SK-N-SH (cell line): ENCODE data around the gene SLC5A11.

Experiments used
- CTCF ChIP-seq: fragments of 200-600 bp; sonication (generic); IDR thresholded peaks from 2 replicates; pipeline ENCODE4 v1.6.1; 2017; ENCODE audit warnings: antibody characterized with exemption, mild to moderate bottlenecking, moderate library complexity
- EP300 ChIP-seq, 2 experiments: IDR thresholded peaks; 2 replicates each; pipeline versions ENCODE4 v1.4.0 to v1.6.1; 2012; ENCODE audit warnings: borderline replicate concordance in 1 of 2, low read depth in 1 of 2, low read length in 1 of 2
- GABPA ChIP-seq: IDR thresholded peaks from 2 replicates; pipeline ENCODE4 v1.4.0; 2012; ENCODE audit warnings: low read depth, mild to moderate bottlenecking
- JUND ChIP-seq: IDR thresholded peaks from 2 replicates; pipeline ENCODE4 v1.4.0; 2012
- MAX ChIP-seq: IDR thresholded peaks from 2 replicates; pipeline ENCODE4 v1.4.0; 2012; ENCODE audit warnings: low read depth
- POLR2AphosphoS5 ChIP-seq: IDR thresholded peaks from 2 replicates; pipeline ENCODE4 v1.6.1; 2012; ENCODE audit warnings: low read depth, low read length
- RAD21 ChIP-seq: IDR thresholded peaks from 2 replicates; pipeline ENCODE4 v1.6.1; 2012; ENCODE audit warnings: mild to moderate bottlenecking, low read length
- SIN3A ChIP-seq: IDR thresholded peaks from 2 replicates; pipeline ENCODE4 v1.6.1; 2012; ENCODE audit warnings: low read depth, mild to moderate bottlenecking, low read length, moderate library complexity, borderline replicate concordance
- USF1 ChIP-seq: IDR thresholded peaks from 2 replicates; pipeline ENCODE4 v1.4.0; 2012; ENCODE audit warnings: low read depth, borderline replicate concordance
- YY1 ChIP-seq: IDR thresholded peaks from 2 replicates; pipeline ENCODE4 v1.4.0; 2012; ENCODE audit warnings: low read depth, mild to moderate bottlenecking
- TF ChIP-seq, protein P1 (sequence below): IDR thresholded peaks from 2 replicates; pipeline ENCODE4 v1.6.1; 2012; ENCODE audit warnings: mild to moderate bottlenecking, low read depth, low read length, moderate library complexity

GRCh38 chr16:24807301-24807700 lies 38.5 kb upstream of the SLC5A11 start:
- TF ChIP-seq YY1 (no peak), RAD21 (no peak), USF1 (no peak), CTCF (no peak), POLR2AphosphoS5 (no peak), EP300 (IDR thresholded peaks at IDR 0.05; ENCODE audit: borderline replicate concordance in 1 of 2, low read depth in 1 of 2, low read length in 1 of 2) (no peak), JUND (no peak), GABPA (no peak), SIN3A (no peak), MAX (no peak)
- TF ChIP-seq, protein P1, sequence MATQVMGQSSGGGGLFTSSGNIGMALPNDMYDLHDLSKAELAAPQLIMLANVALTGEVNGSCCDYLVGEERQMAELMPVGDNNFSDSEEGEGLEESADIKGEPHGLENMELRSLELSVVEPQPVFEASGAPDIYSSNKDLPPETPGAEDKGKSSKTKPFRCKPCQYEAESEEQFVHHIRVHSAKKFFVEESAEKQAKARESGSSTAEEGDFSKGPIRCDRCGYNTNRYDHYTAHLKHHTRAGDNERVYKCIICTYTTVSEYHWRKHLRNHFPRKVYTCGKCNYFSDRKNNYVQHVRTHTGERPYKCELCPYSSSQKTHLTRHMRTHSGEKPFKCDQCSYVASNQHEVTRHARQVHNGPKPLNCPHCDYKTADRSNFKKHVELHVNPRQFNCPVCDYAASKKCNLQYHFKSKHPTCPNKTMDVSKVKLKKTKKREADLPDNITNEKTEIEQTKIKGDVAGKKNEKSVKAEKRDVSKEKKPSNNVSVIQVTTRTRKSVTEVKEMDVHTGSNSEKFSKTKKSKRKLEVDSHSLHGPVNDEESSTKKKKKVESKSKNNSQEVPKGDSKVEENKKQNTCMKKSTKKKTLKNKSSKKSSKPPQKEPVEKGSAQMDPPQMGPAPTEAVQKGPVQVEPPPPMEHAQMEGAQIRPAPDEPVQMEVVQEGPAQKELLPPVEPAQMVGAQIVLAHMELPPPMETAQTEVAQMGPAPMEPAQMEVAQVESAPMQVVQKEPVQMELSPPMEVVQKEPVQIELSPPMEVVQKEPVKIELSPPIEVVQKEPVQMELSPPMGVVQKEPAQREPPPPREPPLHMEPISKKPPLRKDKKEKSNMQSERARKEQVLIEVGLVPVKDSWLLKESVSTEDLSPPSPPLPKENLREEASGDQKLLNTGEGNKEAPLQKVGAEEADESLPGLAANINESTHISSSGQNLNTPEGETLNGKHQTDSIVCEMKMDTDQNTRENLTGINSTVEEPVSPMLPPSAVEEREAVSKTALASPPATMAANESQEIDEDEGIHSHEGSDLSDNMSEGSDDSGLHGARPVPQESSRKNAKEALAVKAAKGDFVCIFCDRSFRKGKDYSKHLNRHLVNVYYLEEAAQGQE: no peak
